K562 (cell line): Measurements from ENCODE around the gene NEURL1B. TPM values are rescaled to one million over a fixed set of nuclear protein-coding genes. Genes with fewer than 3 reads are reported as not detected.
A peak's percentile ranks its signal among the peaks of the same experiment; 100 is the strongest.

Experiments
- ATAC-seq: fragments of 200-7000 bp; cut with Tn5 transposase; 3 replicates; pipeline ENCODE4 v1.9.1; 2020; ENCODE audit warnings: moderate library complexity
- BruUV-seq: library from RNA; stranded (reverse); fragments of 400-500 nt; replicated peaks from 2 replicates; lab custom pipeline; 2021; lab: Mats Ljungman, UMichigan
- CTCF ChIA-PET: fragments of 300-600 bp; formaldehyde crosslinking; extraction: SDS; loops from one replicate; lab custom pipeline; 2021; ENCODE audit warnings: low intra/inter-chr PET ratio; lab: Yijun Ruan, JAX
- POLR2A ChIA-PET: fragments of 300-600, 350-650 bp; sonication (Branson Sonifier 250); formaldehyde crosslinking; extraction: SDS; loops from one replicate; lab custom pipeline; 2021; ENCODE audit warnings: antibody characterized with exemption, inconsistent platforms; lab: Yijun Ruan, JAX
- DNase-seq, 4 experiments: peaks; one replicate each; pipeline versions ENCODE4 v3.0.0 to v3.0.0-alpha.2; 2011 to 2018; ENCODE audit warnings: low spot score in 3 of 4, mixed read lengths in 3 of 4; ENCODE audit errors: extremely low read depth in 1 of 4
- FAIRE-seq: peaks from 2 replicates; lab custom pipeline; 2011; peaks lifted over from hg19 to GRCh38; lab: Jason Lieb, UNC
- H2AFZ ChIP-seq: 2 replicates; pipeline ENCODE4 v1.6.0; 2011; ENCODE audit warnings: low read depth, low read length, control low read depth, inconsistent platforms
- H3K27ac ChIP-seq: fragments of 200-600 bp; 3 replicates; pipeline ENCODE4 v1.8.0; 2011; ENCODE audit warnings: low read depth, mild to moderate bottlenecking, control low read depth, inconsistent platforms, low read length, moderate library complexity, mixed read lengths; ENCODE audit errors: extremely low read depth
- H3K27me3 ChIP-seq, 2 experiments: fragments of 300-600 bp in 1 of 2; 2 replicates in 1 of 2; 3 replicates in 1 of 2; pipeline versions ENCODE4 v1.6.0 to v1.8.0; 2011; ENCODE audit warnings: inconsistent platforms in 2 of 2, low read length in 2 of 2, mild to moderate bottlenecking in 1 of 2, mixed read lengths in 1 of 2, moderate library complexity in 1 of 2; ENCODE audit not compliant: control insufficient read depth in 2 of 2, insufficient read depth in 2 of 2
- H3K36me3 ChIP-seq: fragments of 300-600 bp; 3 replicates; pipeline ENCODE4 v1.8.0; 2011; ENCODE audit warnings: mild to moderate bottlenecking, low read length, inconsistent platforms; ENCODE audit not compliant: control insufficient read depth, insufficient read depth
- H3K4me1 ChIP-seq, 2 experiments: fragments of 200-600 bp in 1 of 2; replicated peaks in 1 of 2; 2 replicates in 1 of 2; 3 replicates in 1 of 2; pipeline versions ENCODE4 v1.5.1 to v1.8.0; 2011; ENCODE audit warnings: inconsistent platforms in 2 of 2, low read length in 2 of 2, mild to moderate bottlenecking in 1 of 2, mixed read lengths in 1 of 2, moderate library complexity in 1 of 2; ENCODE audit not compliant: control insufficient read depth in 2 of 2, insufficient read depth in 2 of 2
- H3K4me2 ChIP-seq: 2 replicates; pipeline ENCODE4 v1.6.1; 2011; ENCODE audit warnings: low read length, control low read depth, inconsistent platforms, mixed read lengths; ENCODE audit not compliant: insufficient read depth
- H3K4me3 ChIP-seq: fragments of 200-600 bp; sonication (generic), shearing (Covaris generic); 2 replicates; pipeline ENCODE4 v1.5.1; 2016; ENCODE audit warnings: control low read depth, inconsistent platforms
- H3K79me2 ChIP-seq: fragments of 200-600 bp; 3 replicates; pipeline ENCODE4 v1.8.0; 2011; ENCODE audit warnings: low read length, inconsistent platforms; ENCODE audit not compliant: control insufficient read depth, insufficient read depth
- H3K9ac ChIP-seq, 2 experiments: 2 replicates each; pipeline versions ENCODE4 v1.6.0 to v1.6.1; 2011; ENCODE audit warnings: low read depth in 2 of 2, low read length in 2 of 2, control low read depth in 1 of 2, inconsistent platforms in 1 of 2, mild to moderate bottlenecking in 1 of 2, mixed read lengths in 1 of 2; ENCODE audit not compliant: insufficient read depth in 1 of 2
- H3K9me1 ChIP-seq: one replicate; pipeline ENCODE4 v1.6.0; 2011; ENCODE audit warnings: inconsistent platforms, mild to moderate bottlenecking, low read length, moderate library complexity; ENCODE audit not compliant: control insufficient read depth, insufficient read depth
- H3K9me3 ChIP-seq: replicated peaks from 2 replicates; pipeline ENCODE4 v1.5.1; 2011; ENCODE audit warnings: low read depth, low read length, inconsistent platforms; ENCODE audit not compliant: control insufficient read depth, insufficient read depth
- H4K20me1 ChIP-seq: replicated peaks from 2 replicates; pipeline ENCODE4 v1.6.1; 2011; ENCODE audit warnings: low read length, inconsistent platforms, mixed read lengths; ENCODE audit not compliant: control insufficient read depth, insufficient read depth
- BMI1 ChIP-seq: fragments of 150-350 bp; IDR thresholded peaks from 2 replicates; pipeline ENCODE4 v1.6.1; 2014; ENCODE audit warnings: low read length
- CGGBP1 ChIP-seq: fragments of 250-450 bp; sonication (Bioruptor Pico); IDR thresholded peaks from 2 replicates; pipeline ENCODE4 v1.9.0; 2021; ENCODE audit warnings: mild to moderate bottlenecking
- FOXP1 ChIP-seq: sonication (generic); formaldehyde crosslinking; IDR thresholded peaks from 2 replicates; pipeline ENCODE4 v1.8.0; 2022; ENCODE audit warnings: mild to moderate bottlenecking, missing genetic modification reagents
- NRF1 ChIP-seq, 2 experiments: fragments of 450-650 bp; IDR thresholded peaks in 1 of 2; conservative IDR thresholded peaks in 1 of 2; 2 replicates each; pipeline ENCODE4 v1.6.1; 2014; ENCODE audit warnings: mild to moderate bottlenecking in 2 of 2
- ZBTB33 ChIP-seq: sonication (generic); formaldehyde crosslinking; IDR thresholded peaks from 2 replicates; pipeline ENCODE4 v1.8.1; 2023; ENCODE audit warnings: mild to moderate bottlenecking, missing genetic modification reagents
- ZKSCAN3 ChIP-seq: fragments of 250-450 bp; sonication (Bioruptor Pico); IDR thresholded peaks from 2 replicates; pipeline ENCODE4 v1.4.0; 2020
- ZNF280B ChIP-seq: fragments of 250-450 bp; sonication (Bioruptor Pico); IDR thresholded peaks from 2 replicates; pipeline ENCODE4 v1.5.1; 2021; ENCODE audit warnings: mild to moderate bottlenecking
- ZNF511 ChIP-seq: sonication (generic); formaldehyde crosslinking; IDR thresholded peaks from 2 replicates; pipeline ENCODE4 v1.8.0; 2022; ENCODE audit warnings: mild to moderate bottlenecking, missing genetic modification reagents
- WGBS: fragments of 100-300 bp; shearing (Covaris generic); methylation state at CpG from one replicate; pipeline ENCODE4 v1.1.6; 2016; ENCODE audit warnings: low coverage, mixed read lengths; ENCODE audit not compliant: insufficient coverage; ENCODE audit errors: missing lambda C conversion rate; 5-methylcytosine and 5-hydroxymethylcytosine counted together
- in situ Hi-C: fragments of 300-500 bp; cut with MboI; formaldehyde crosslinking; loops from 4 replicates; pipeline ENCODE4 v1.15.0; 2018; ENCODE audit warnings: inconsistent platforms, mixed read lengths
- intact Hi-C: fragments of 100-400 bp; cut with micrococcal nuclease; formaldehyde crosslinking; loops from 2 replicates; pipeline ENCODE4 v1.14.2; 2022
- polyA plus RNA-seq, 8 experiments: library from polyadenylated mRNA; depleted of rRNA in 4 of 8; stranded (reverse) in 5 of 8; unstranded in 3 of 8; fragments of >200 nt; fragmentation: Nextera tagmentation in 2 of 8; fragmentation: Illumina TruSeq in 1 of 8; extraction: Ambion mirVana in 2 of 8; extraction: Trizol in 1 of 8; gene quantifications; 2 replicates each; pipeline versions ENCODE4 v1.2.1 to v1.2.3, GENCODE V29; 2011 to 2014; ENCODE audit warnings: inconsistent platforms in 1 of 8, missing spikeins in 1 of 8
- total RNA-seq, 7 experiments: library from RNA; depleted of rRNA in 6 of 7; stranded (reverse); fragments of >200 nt in 6 of 7; fragmentation: Illumina TruSeq in 2 of 7; extraction: Trizol in 2 of 7; gene quantifications; 2 replicates each; pipeline versions ENCODE4 v1.2.1 to v1.2.3, GENCODE V29; 2011 to 2021; ENCODE audit warnings: low replicate concordance in 1 of 7

The NEURL1B gene
- total and polyA plus RNA-seq, 9 of the 15 experiments (the other 6 are each of a cell fraction or from before 2014, with no cell fraction given) = 0.04 TPM; not detected in 8

GRCh38 chr5:172696171-172696849 is 55.2 kb downstream of the NEURL1B start (continued):
- no peak for TF ChIP-seq CGGBP1 (CRISPR knock-in tag)
- TF ChIP-seq, all 486 proteins: peak for 0

GRCh38 chr5:172697123-172698121 is 56.4 kb downstream of the NEURL1B start:
- FAIRE-seq = peak; percentile 96
- Histone ChIP-seq H3K36me3 (no peaks in the 10 kb centered on the region), H3K27ac (no peak overlapping the region), H2AFZ (peak overlapping the region; percentile 79; the same call in 1 of the 2 replicates), H3K4me3 (0 out of 2 replicates have a peak overlapping the region, but pooled peaks have one; percentile 5), H3K79me2 (no peaks in the 10 kb centered on the region), H3K27me3 (peaks cover 41 to 77% of the 10 kb centered on the region in 2 experiments), H4K20me1 (0 out of 2 replicates have a peak, but pooled peaks cover 14% of the 10 kb centered on the region), H3K9me3 (no peaks in the 10 kb centered on the region), H3K4me1 (peaks cover 0 to 12% of the 10 kb centered on the region in 2 experiments; a peak in 3 of 5 replicates), H3K4me2 (peak overlapping the region; percentile 63), H3K9me1 (no peaks in the 10 kb centered on the region), H3K9ac (peak overlapping the region in 1 of 2 experiments; percentile 88; a peak in 2 of 4 replicates)
- peak; percentile 92 for ATAC-seq
- ChIA-PET CTCF (interaction anchor here (0.6 to 2.6 kb wide), 8 partner anchors 31 to 1489 kb away, joined by 3 to 36 read pairs (median 6); no protein-coding TSS in a partner anchor), POLR2A (interaction anchor here (0.6 to 1.0 kb wide), 6 partner anchors 12 to 343 kb away, joined by 3 to 4 read pairs (median 4); no protein-coding TSS in a partner anchor)
- in situ Hi-C loops = no loop called here
- intact Hi-C loops = loop anchor here (1.0 to 10.0 kb wide), 6 partner anchors 31 to 590 kb away; partner anchors contain the start of gene NEURL1B
- WGBS = 3% methylated on average over 35 of the region's 36 CpGs
- BruUV-seq = no TSS peak
- DNase-seq = peak; percentile 78 to 84 (median 81)
- TF ChIP-seq ZNF511 = no peak
- TF ChIP-seq ZBTB33 = no peak
- TF ChIP-seq FOXP1 (CRISPR knock-in tag) = 0 out of 2 replicates have a peak, but pooled peaks have one; percentile 48
- no peak for TF ChIP-seq BMI1
- TF ChIP-seq ZNF280B (CRISPR knock-in tag) = no peak
- TF ChIP-seq ZKSCAN3 (CRISPR knock-in tag) = no peak
- 0 out of 4 replicates have a peak, but pooled peaks of 1 of the 2 experiments have one; percentile 13 for TF ChIP-seq NRF1 (conservative IDR thresholded peaks at IDR 0.05 in 1 of 2, IDR thresholded peaks at IDR 0.05 in 1 of 2)
